B cell (primary cell): Measurements from ENCODE around the gene UBE2O. TPM values are rescaled to one million over a fixed set of nuclear protein-coding genes. Genes with fewer than 3 reads are reported as not detected.
A peak's percentile ranks its signal among the peaks of the same experiment; 100 is the strongest.

Experiments used
- ATAC-seq: fragments of 200-7000 bp; cut with Tn5 transposase; one replicate; pipeline ENCODE4 v1.10.0; 2021; ENCODE audit warnings: low read depth, mild to moderate bottlenecking, moderate number of reproducible peaks, moderate library complexity
- CTCF ChIA-PET: fragments of 350-600 bp; sonication (Branson Sonifier 250); formaldehyde crosslinking; loops from one replicate; lab custom pipeline; 2021; ENCODE audit warnings: antibody characterized with exemption, inconsistent platforms; lab: Charles Lee
- POLR2A ChIA-PET: fragments of 350-600 bp; sonication (Branson Sonifier 250); formaldehyde crosslinking; loops from one replicate; lab custom pipeline; 2021; ENCODE audit warnings: antibody characterized with exemption; lab: Charles Lee
- DNase-seq: peaks from one replicate; pipeline ENCODE4 v3.0.0; 2013
- H2AFZ ChIP-seq: 2 replicates; pipeline ENCODE4 v1.6.1; 2012; ENCODE audit warnings: mild to moderate bottlenecking, low read depth, low read length; ENCODE audit not compliant: insufficient read depth, poor library complexity, severe bottlenecking
- H3K27ac ChIP-seq, 2 donors: 1 replicate in 1 of 2; 2 replicates in 1 of 2; pipeline ENCODE4 v1.5.1; 2012 to 2013; ENCODE audit warnings: low read length in 2 of 2, mild to moderate bottlenecking in 2 of 2, moderate library complexity in 1 of 2
- H3K27me3 ChIP-seq, 4 experiments: fragments of 200-600 bp in 1 of 4; sonication (generic) in 1 of 4; replicated peaks in 1 of 4; 1 replicate in 2 of 4; 2 replicates in 2 of 4; pipeline versions ENCODE4 v1.6.1 to v1.7.0; 2013 to 2016; ENCODE audit warnings: low read length in 3 of 4, mild to moderate bottlenecking in 2 of 4, mixed read lengths in 1 of 4, moderate library complexity in 1 of 4; ENCODE audit not compliant: insufficient read depth in 4 of 4, control insufficient read depth in 3 of 4; ENCODE audit errors: control extremely low read depth in 1 of 4
- H3K36me3 ChIP-seq, 2 experiments: replicated peaks in 1 of 2; 1 replicate in 1 of 2; 2 replicates in 1 of 2; pipeline versions ENCODE4 v1.6.1 to v1.7.1; 2013; ENCODE audit warnings: low read length in 1 of 2; ENCODE audit not compliant: insufficient read depth in 2 of 2, control insufficient read depth in 1 of 2; ENCODE audit errors: control extremely low read depth in 1 of 2, extremely low read depth in 1 of 2
- H3K4me1 ChIP-seq, 2 donors: fragments of 200-600 bp in 1 of 2; sonication (generic) in 1 of 2; 1 replicate in 1 of 2; 2 replicates in 1 of 2; pipeline versions ENCODE4 v1.5.1 to v1.6.1; 2013 to 2017; ENCODE audit warnings: low read length in 2 of 2; ENCODE audit not compliant: control insufficient read depth in 2 of 2, insufficient read depth in 2 of 2
- H3K4me2 ChIP-seq: replicated peaks from 2 replicates; pipeline ENCODE3; 2012; ENCODE audit warnings: mild to moderate bottlenecking, low read depth, low read length; ENCODE audit not compliant: poor library complexity, severe bottlenecking
- H3K4me3 ChIP-seq, 5 experiments: fragments of 200-600 bp in 1 of 5; sonication (generic) in 1 of 5; 1 replicate in 3 of 5; 2 replicates in 2 of 5; pipeline versions ENCODE4 v1.5.1 to v1.7.0; 2011 to 2016; ENCODE audit warnings: low read length in 4 of 5, mild to moderate bottlenecking in 4 of 5, low read depth in 2 of 5, control low read depth in 1 of 5, moderate library complexity in 1 of 5; ENCODE audit not compliant: insufficient read depth in 1 of 5; ENCODE audit errors: control extremely low read depth in 1 of 5, extremely low read depth in 1 of 5
- H3K79me2 ChIP-seq: fragments of 200-600 bp; sonication (generic); one replicate; pipeline ENCODE4 v1.6.0; 2016; ENCODE audit warnings: low read length; ENCODE audit not compliant: control insufficient read depth, insufficient read depth
- H3K9ac ChIP-seq: fragments of 200-600 bp; sonication (generic); 2 replicates; pipeline ENCODE4 v1.6.1; 2017; ENCODE audit warnings: mild to moderate bottlenecking, low read length, moderate library complexity
- H3K9me3 ChIP-seq, 3 donors: one replicate each; pipeline versions ENCODE4 v1.6.1 to v1.7.1; 2013; ENCODE audit warnings: low read length in 2 of 3; ENCODE audit not compliant: control insufficient read depth in 2 of 3, insufficient read depth in 1 of 3; ENCODE audit errors: control extremely low read depth in 1 of 3
- H4K20me1 ChIP-seq: 2 replicates; pipeline ENCODE4 v1.6.0; 2012; ENCODE audit warnings: mild to moderate bottlenecking, low read length; ENCODE audit not compliant: insufficient read depth, control insufficient read depth, poor library complexity, severe bottlenecking
- H3K27ac Mint-ChIP-seq: one replicate; pipeline ENCODE4 v1.8.0; 2021; ENCODE audit warnings: mixed read lengths
- H3K27me3 Mint-ChIP-seq: one replicate; pipeline ENCODE4 v1.8.0; 2021; ENCODE audit warnings: mixed read lengths
- H3K4me1 Mint-ChIP-seq: one replicate; pipeline ENCODE4 v1.8.0; 2021; ENCODE audit warnings: mixed read lengths
- H3K4me3 Mint-ChIP-seq: one replicate; pipeline ENCODE4 v1.8.0; 2021; ENCODE audit warnings: mixed read lengths
- H3K9me3 Mint-ChIP-seq: one replicate; pipeline ENCODE4 v1.8.0; 2022; ENCODE audit warnings: mixed read lengths; ENCODE audit not compliant: insufficient read depth
- CTCF ChIP-seq: fragments of 200-600 bp; IDR thresholded peaks from one replicate; pipeline ENCODE4 v1.8.0; 2022; ENCODE audit warnings: antibody characterized with exemption, mild to moderate bottlenecking
- EZH2 ChIP-seq: IDR thresholded peaks from 2 replicates; pipeline ENCODE4 v1.6.1; 2012; ENCODE audit warnings: borderline replicate concordance, low read depth, mild to moderate bottlenecking, moderate library complexity, low read length; ENCODE audit not compliant: insufficient read depth, poor library complexity, severe bottlenecking
- WGBS: methylation state at CpG from one replicate; pipeline ENCODE4 v1.1.5; 2013; ENCODE audit warnings: missing lambda C conversion rate; ENCODE audit not compliant: insufficient coverage; 5-methylcytosine and 5-hydroxymethylcytosine counted together
- intact Hi-C: fragments of 100-400 bp; cut with micrococcal nuclease; formaldehyde crosslinking; loops from one replicate; pipeline ENCODE4 v1.10.0; 2022
- polyA plus RNA-seq: library from polyadenylated mRNA; depleted of rRNA; stranded (reverse); fragments of >200 nt; gene quantifications from 2 replicates; pipeline ENCODE4 v1.2.3, GENCODE V29; 2012
- total RNA-seq, 2 donors: library from RNA; stranded (reverse); fragments of 120-200 nt in 1 of 2; gene quantifications; 1 replicate in 1 of 2; 2 replicates in 1 of 2; pipeline versions ENCODE4 v1.2.3 to v1.2.4, GENCODE V29; 2013 to 2022

UBE2O gene
- total and polyA plus RNA-seq, 2 donors (not counting 1 experiment from before 2014, with no cell fraction given), result 41.3 to 54.0 TPM

- no peak overlapping the region for H3K4me3 Mint-ChIP-seq
- CTCF ChIA-PET, result interaction anchor here (2.3 to 3.1 kb wide), 2 partner anchors 38 to 49 kb away, joined by 6 to 13 read pairs; no protein-coding TSS in a partner anchor
Measured at GRCh38 chr17:76446449-76447231, 6.3 kb downstream of the UBE2O start.

More at GRCh38 chr17:76446449-76447231, 6.3 kb downstream of the UBE2O start:
- no peaks in the 10 kb centered on the region for H3K9me3 ChIP-seq
- H3K4me3 ChIP-seq, result no peak overlapping the region
- TF ChIP-seq EZH2 (no peak), CTCF (no peak)
- H3K9me3 Mint-ChIP-seq, result no peaks in the 10 kb centered on the region
- H3K27me3 ChIP-seq, result no peaks in the 10 kb centered on the region
- no peak overlapping the region for H3K27ac Mint-ChIP-seq
- H3K4me1 Mint-ChIP-seq, result peaks cover 86% of the 10 kb centered on the region
- POLR2A ChIA-PET, result no interaction called here
- ATAC-seq (no peak), DNase-seq (no peak)
- peak overlapping the region; percentile 18 for H3K4me2 ChIP-seq
- peaks cover 100% of the 10 kb centered on the region for H3K79me2 ChIP-seq
- H4K20me1 ChIP-seq, result peaks cover 98% of the 10 kb centered on the region
- H3K27ac ChIP-seq, result no peak overlapping the region
- H3K4me1 ChIP-seq, result peaks cover 60 to 71% of the 10 kb centered on the region in 2 donors
- intact Hi-C loops, result no loop called here
- no peaks in the 10 kb centered on the region for H3K27me3 Mint-ChIP-seq
- WGBS, result 86% methylated on average over 5 of the region's 9 CpGs
- no peak overlapping the region for H3K9ac ChIP-seq
- peaks cover 0 to 5% of the 10 kb centered on the region in 2 experiments for H3K36me3 ChIP-seq
- H2AFZ ChIP-seq, result no peak overlapping the region
